Measurements from ENCODE around the gene NINJ2.
"Not testable (repeated sequence)": the region's sequence is repeated elsewhere in the genome, so short reads cannot be mapped to it uniquely, and the experiment has no call there.

Gene NINJ2, protein sequence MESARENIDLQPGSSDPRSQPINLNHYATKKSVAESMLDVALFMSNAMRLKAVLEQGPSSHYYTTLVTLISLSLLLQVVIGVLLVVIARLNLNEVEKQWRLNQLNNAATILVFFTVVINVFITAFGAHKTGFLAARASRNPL

GRCh38 chr12:663293-663871, at the start of gene NINJ2:
NINJ2 (minus strand) TSS chr12:663445; CDS start chr12:663360, 85 bp downstream.
- TF ChIP-seq, protein P1, sequence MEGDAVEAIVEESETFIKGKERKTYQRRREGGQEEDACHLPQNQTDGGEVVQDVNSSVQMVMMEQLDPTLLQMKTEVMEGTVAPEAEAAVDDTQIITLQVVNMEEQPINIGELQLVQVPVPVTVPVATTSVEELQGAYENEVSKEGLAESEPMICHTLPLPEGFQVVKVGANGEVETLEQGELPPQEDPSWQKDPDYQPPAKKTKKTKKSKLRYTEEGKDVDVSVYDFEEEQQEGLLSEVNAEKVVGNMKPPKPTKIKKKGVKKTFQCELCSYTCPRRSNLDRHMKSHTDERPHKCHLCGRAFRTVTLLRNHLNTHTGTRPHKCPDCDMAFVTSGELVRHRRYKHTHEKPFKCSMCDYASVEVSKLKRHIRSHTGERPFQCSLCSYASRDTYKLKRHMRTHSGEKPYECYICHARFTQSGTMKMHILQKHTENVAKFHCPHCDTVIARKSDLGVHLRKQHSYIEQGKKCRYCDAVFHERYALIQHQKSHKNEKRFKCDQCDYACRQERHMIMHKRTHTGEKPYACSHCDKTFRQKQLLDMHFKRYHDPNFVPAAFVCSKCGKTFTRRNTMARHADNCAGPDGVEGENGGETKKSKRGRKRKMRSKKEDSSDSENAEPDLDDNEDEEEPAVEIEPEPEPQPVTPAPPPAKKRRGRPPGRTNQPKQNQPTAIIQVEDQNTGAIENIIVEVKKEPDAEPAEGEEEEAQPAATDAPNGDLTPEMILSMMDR (IDR thresholded peaks at IDR 0.05): no peak
- H3K27ac ChIP-seq: peak within 1 kb of the TSS; percentile 85
- no peaks in the 10 kb centered on the region for H3K36me3 ChIP-seq
- peak within 1 kb of the TSS; percentile 3 to 13 for H3K4me3 ChIP-seq (ENCODE audit: low read depth in 1 of 2, low read length in 1 of 2)
- H3K4me1 ChIP-seq (ENCODE audit: control insufficient read depth in 1 of 2, insufficient read depth in 1 of 2, low read depth in 1 of 2, low read length in 1 of 2): peaks cover 74 to 80% of the 10 kb centered on the region in 2 experiments
- no peaks in the 10 kb centered on the region for H3K9me3 ChIP-seq
- H3K27me3 ChIP-seq: no peaks in the 10 kb centered on the region

DNA sequence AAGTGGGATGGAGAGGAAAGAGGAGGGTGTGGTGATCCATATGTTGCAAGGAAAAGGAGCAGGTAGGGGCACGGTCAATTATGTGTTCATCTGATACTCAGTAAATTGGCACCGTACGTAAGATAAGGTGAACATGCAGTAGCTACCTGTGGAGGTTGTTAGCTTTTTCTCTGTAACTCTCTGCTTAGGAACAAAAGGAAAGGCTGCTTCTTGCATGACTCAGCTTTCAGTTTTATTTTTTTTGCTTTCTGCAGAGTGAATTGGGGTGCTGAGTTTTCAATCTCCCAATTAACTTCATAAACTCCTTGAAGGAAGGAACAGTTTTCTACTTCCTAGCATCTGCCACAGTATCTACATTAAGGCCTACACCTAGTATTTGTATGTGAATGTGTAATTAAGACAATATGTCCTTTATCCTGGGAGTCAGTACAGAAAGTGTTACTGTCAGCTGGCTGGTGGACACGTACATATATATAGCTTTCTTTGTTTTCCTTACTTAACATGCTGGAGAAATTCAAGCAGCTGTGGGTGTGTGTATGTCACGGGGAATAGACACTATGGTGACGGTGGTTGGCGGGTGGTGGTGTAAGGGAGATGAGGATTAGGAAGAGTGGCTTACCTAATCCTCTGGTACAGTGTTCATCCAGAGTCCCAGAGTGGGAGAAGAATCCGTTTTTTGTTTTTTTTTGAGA, 49.1 kb upstream of the NINJ2 start:
- Histone ChIP-seq H3K9me3 (no peaks in the 10 kb centered on the region), H3K27me3 (no peaks in the 10 kb centered on the region), H3K27ac (no peak overlapping the region), H3K36me3 (no peaks in the 10 kb centered on the region), H3K4me1 (ENCODE audit: control insufficient read depth in 1 of 2, insufficient read depth in 1 of 2, low read depth in 1 of 2, low read length in 1 of 2) (no peaks in the 10 kb centered on the region), H3K4me3 (ENCODE audit: low read depth in 1 of 2, low read length in 1 of 2) (no peak overlapping the region)
- TF ChIP-seq, protein P1 (IDR thresholded peaks at IDR 0.05): no peak

GRCh38 chr12:709455-710020, 46.3 kb upstream of the NINJ2 start:
- Histone ChIP-seq H3K9me3 (no peaks in the 10 kb centered on the region), H3K4me3 (ENCODE audit: low read depth in 1 of 2, low read length in 1 of 2) (no peak overlapping the region), H3K27ac (no peak overlapping the region), H3K4me1 (ENCODE audit: control insufficient read depth in 1 of 2, insufficient read depth in 1 of 2, low read depth in 1 of 2, low read length in 1 of 2) (no peaks in the 10 kb centered on the region), H3K36me3 (no peaks in the 10 kb centered on the region), H3K27me3 (no peaks in the 10 kb centered on the region)
- TF ChIP-seq, protein P1 (IDR thresholded peaks at IDR 0.05): no peak

DNA sequence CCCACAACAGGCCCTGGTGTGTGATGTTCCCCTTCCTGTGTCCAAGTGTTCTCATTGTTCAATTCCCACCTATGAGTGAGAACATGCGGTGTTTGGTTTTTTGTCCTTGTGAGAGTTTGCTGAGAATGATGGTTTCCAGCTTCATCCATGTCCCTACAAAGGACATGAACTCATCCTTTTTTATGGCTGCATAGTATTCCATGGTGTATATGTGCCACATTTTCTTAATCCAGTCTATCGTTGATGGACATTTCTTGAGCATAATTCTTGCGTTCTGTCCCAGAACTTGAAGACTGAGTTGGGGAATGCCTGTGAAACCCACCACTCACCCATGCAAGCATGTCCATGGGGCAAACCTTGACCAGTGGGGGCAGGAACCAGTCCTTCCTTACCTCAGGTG, 44.8 kb upstream of the NINJ2 start:
- H3K27me3 ChIP-seq; H3K36me3 ChIP-seq; H3K4me3 ChIP-seq (ENCODE audit: low read depth in 1 of 2, low read length in 1 of 2); H3K9me3 ChIP-seq; H3K27ac ChIP-seq; H3K4me1 ChIP-seq (ENCODE audit: control insufficient read depth in 1 of 2, insufficient read depth in 1 of 2, low read depth in 1 of 2, low read length in 1 of 2): not testable (repeated sequence)

DNA sequence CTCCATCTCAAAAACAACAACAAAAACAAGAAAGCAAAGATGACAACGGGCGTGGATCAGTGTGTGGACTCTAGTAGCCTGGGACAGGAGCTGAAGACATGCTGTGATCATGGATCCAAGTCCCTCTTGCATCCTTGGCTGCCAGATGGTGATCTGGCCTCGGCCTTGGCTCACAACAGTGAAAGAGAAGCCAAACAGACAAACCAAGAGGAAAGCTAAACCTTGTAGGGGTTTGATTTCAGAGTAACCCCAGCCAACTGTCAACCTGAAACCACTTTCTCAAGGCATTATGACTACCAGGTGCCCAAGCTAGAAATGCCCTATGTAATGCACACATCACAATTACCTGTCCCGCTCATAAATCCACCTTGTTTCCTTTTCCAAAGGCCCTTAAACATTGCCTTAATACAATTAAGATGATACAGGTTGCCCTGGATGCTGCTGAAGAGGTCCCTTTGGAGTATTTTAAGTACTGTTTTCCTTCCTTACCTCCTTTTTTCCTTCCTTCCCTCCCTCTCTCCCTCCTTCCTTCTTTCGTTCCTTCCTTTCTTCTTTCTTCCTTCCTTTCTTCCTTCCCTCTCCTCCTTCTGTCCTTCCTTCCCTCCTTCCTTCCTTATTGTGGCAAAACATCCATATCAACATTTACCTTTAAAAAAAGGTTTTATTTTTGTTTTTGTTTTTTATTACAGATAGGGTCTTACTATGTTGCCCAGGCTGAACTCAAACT, 41.4 kb upstream of the NINJ2 start:
- Histone ChIP-seq H3K9me3 (no peaks in the 10 kb centered on the region), H3K4me1 (ENCODE audit: control insufficient read depth in 1 of 2, insufficient read depth in 1 of 2, low read depth in 1 of 2, low read length in 1 of 2) (peaks cover 6 to 10% of the 10 kb centered on the region in 2 experiments), H3K4me3 (ENCODE audit: low read depth in 1 of 2, low read length in 1 of 2) (no peak overlapping the region), H3K36me3 (no peaks in the 10 kb centered on the region), H3K27ac (no peak overlapping the region), H3K27me3 (no peaks in the 10 kb centered on the region)
- TF ChIP-seq, protein P1 (IDR thresholded peaks at IDR 0.05): no peak
